GM18520 (cell line): ENCODE data around the gene MON1B.
A peak's percentile ranks its signal among the peaks of the same experiment; 100 is the strongest.
"Not testable (repeated sequence)": the region's sequence is repeated elsewhere in the genome, so short reads cannot be mapped to it uniquely, and the experiment has no call there.

Experiments used
- ATAC-seq: cut with Tn5 transposase; IDR thresholded peaks from one replicate; pipeline ENCODE4 v1.9.1; 2021; ENCODE audit not compliant: unreplicated experiment

MON1B gene

DNA sequence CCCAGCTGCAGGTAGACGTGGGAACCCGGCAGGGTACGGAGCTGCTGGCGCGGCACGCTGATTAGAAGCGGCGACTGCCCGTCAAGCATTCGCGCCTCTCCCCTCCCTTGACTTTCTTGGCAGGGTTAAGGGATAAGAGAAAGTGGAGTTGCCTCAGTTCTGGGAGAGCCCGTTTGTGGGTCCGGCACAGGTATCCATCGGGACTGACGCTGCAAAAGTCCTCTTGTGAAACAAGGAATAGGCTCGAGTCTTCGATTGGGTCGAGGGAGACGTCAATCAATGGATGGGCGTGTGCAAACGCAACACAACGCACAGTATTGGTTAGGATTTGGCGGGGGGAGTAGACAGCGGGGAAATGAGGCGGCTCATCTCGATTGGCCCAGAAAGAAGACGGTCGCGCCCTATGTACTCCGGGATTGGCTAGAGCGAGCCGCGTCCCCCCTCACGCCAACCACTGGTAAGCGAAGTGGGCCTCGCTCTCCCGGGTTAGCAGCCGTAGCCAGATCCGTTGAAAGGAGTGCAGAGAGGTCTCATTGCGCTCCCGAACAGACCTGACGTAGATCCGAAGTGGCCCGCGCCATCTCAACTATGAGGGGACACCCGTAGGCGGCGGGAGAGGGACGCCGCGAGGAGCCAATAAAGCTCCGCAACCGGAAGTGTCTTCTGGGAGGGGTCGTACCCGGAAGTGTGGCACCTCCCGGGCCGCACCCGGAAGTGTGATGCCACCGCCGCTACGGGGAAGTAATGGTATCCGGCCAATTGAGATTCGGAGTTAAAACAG lies at the start of gene MON1B:
MON1B (plus strand) TSS at position 713 of the 781 bp plus-strand sequence. CDS start 296 bp downstream, outside the sequence.
- peak; percentile 91 for ATAC-seq

- ATAC-seq = no peak
Measured at GRCh38 chr16:77143364-77143763, 47.6 kb upstream of the MON1B start.

DNA sequence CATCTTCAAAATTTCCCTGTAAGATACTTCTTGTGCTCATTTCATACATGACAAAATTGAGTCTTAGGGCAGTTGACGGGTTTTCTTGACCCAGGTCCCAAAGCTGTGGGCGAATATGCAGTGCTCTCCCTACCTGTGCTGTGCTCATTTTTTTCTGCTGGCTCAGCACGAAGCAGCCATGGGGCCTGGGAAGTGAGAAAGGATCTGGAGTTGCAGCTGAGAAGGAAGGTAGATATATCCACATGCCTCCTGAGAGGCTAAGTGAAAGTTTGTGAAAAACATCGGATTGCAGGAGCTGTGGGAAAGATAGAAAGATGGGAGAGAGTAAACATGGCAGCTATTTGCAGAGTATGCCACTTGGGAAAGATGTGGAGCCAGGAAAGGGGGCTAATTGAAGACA lies 42.9 kb upstream of the MON1B start:
- no peak for ATAC-seq

DNA sequence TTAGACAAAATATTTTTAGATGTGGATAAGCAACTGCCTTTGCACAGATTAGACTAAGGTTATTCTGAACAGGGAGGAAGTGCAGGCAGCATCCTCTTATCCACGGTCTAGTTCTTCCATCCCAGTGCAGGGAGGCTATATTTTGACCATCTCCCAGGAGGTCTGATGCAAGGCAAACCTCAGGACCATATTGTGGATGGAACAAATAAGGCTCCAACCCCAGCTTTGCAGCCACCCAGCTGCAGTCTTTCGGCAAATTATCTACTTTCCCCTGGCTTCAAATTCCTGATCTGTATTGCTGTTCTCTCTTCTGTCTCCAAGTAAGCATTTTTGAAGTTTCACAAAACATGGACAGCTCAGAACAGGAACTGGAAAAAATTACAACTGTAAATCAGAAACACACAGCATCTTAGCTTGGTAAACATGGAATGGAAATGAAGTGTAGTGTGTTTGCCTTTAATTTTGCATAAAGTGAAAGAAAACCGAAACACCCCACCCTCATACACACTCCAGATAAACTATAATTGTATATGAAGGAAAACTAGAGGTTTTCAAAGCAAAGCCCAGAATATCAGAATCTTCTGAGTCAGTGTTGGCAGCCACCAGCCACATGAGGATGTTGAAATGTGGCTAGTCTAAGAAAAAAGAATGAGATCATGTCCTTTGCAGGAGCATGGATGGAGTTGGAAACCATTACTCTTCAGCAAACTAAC lies 33.5 kb upstream of the MON1B start:
- ATAC-seq = no peak

DNA sequence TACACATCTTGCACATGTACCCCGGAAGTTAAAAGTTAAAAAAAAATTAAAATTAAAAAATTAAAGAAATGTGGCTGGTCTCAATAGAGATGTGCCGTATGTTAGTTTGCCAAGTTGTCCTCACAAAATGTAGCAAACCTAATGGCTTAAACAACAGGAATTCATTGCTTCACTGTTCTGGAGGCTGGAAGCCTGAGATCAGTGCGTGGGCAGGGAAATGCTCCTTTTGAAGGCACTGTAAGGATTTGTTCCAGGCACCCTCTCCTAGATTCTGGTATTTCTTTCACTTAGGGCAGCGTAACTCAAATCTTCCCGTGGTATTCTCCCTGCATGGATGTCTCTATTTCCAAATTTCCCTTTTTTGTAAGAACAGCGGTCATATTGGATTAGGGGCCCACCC lies 32.7 kb upstream of the MON1B start:
- no peak for ATAC-seq

DNA sequence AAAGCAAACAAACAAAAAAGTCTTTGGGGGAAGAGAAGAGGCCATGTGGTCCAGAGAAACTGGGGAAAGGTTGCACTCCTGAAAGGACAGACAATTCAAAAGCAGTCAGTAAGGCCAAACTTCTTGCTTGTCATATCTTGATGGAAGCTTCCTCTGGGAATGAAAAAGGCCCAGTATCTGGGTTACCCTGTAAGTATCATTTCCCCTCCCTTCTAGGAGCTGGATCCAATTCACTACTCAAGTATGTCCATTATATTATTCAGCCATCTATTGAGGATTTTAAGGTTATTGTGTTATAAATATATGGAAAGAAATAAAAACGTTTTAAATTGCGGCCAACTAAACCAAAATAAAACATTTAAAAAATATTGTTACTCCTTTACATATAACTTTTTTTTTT lies 26.0 kb upstream of the MON1B start:
- ATAC-seq = no peak

- not testable (repeated sequence) for ATAC-seq
Measured at GRCh38 chr16:77165536-77166236, 25.3 kb upstream of the MON1B start.

DNA sequence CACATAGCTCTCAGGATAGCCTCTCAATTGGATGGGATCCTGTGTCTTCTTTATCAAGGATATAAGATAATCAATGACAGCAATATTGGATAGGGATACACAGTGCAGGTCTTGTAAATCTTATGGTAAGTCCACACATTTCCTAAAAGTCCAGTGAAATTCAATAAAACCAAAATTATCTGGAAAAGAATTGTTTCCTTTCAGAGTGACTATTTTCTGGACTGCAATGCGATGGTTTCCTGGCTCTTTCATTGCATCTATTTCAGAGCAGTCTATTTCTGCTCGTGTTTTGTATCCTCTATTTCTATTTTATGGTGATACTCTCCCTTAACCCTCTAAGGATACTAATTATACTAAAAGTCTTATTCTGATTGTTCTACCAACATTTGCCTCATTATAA lies 24.3 kb upstream of the MON1B start:
- no peak for ATAC-seq

GRCh38 chr16:77168901-77169300 lies 22.1 kb upstream of the MON1B start:
- no peak for ATAC-seq

GRCh38 chr16:77169650-77170236 lies 21.2 kb upstream of the MON1B start:
- ATAC-seq = peak; percentile 63

GRCh38 chr16:77170805-77171204 lies 20.2 kb upstream of the MON1B start:
- no peak for ATAC-seq

DNA sequence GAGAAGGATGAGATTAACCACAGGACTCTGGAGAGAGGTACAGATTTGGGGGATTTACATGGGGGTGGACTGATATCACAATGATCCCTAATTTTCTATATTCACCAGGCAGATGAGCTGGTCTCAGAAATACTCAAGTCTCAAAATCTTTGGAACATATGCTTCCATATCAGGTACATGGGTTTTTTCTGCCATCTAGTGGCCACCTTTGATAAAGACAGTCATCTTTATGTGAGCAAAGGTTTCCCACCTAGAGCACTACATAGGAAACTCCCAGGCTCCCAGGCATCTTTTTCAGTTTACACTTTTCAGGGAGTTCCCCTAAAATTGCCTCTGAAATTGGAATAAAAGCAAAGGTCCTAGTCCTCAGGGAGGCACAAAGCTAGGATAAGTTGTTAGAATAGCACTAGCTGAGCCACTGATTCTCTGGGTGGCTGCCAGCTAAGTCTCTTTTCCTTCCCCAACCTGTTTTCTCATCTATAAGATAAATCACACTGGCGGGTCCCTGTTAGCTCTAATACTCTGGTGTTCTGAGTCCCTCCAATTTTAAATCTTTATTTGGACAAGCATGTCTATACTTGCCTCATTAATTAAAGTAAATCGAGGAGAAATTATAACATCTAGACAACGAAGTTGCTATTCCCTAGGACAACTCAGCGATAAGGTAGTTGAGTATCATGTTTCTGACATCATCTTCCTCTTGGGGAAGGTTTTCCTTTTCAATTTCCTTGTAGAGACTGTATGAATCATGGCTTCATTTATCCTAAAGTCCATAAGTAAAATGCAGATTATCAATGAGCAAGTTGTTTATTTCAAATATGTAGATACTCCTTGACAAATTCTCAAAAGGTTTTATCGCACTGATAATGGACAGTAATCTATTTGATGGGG lies 19.0 kb upstream of the MON1B start:
- ATAC-seq = peak; percentile 66

DNA sequence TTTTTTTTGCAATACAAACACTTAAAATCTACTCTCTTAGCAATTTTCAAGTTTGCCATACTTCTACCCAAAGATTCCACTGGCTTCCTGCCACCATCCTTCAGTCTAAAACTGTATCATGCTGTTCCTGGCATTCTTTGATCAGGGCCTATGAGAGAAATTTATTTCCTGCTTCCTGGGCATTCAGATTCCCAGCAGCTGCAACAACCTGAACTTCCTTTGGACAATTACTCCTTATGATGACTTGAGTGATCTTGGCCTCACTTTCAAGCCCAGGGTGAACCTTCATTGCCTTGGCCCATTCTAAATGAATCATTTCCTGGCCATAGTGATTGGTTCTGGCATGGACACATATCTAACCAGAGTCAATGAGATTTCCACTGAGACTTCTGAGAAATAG lies 18.0 kb upstream of the MON1B start:
- ATAC-seq = no peak

DNA sequence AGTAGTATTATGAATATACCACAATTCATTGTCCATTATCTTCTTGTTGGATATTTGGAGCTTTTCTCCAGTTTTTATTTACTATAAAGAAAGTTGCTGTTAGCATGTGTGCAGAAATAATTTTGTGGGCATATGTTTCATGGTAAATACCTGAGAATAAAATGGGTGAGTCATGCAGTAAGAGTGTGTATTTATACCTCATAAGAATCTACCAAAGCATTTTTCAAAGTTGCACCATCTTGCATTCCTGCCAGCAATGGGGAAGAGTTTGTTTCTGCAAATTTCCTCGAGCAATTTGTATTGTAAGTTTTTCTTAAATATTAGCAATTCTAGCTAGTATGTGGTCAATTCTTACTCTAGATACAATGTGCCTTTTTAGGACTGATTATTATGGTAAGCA lies 7.9 kb upstream of the MON1B start:
- no peak for ATAC-seq

DNA sequence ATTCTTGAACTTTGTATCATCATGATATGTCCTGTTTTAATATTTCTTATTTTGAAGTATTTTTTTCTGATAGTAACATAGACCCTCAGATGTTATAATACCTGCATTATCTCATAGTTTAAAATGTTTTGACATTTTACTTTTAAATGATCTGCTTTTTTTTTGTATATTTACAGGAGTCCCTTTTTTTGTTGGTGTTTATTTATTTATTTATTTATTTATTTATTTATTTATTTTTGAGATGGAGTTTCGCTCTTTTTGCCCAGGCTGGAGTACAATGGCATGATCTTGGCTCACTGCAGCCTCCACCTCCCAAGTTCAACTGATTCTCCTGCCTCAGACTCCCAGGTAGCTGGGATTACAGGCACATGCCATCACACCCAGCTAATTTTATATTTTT lies 4.7 kb upstream of the MON1B start:
- not testable (repeated sequence) for ATAC-seq

GRCh38 chr16:77190190-77190477 lies 856 bp upstream of the MON1B start:
- no peak for ATAC-seq

DNA sequence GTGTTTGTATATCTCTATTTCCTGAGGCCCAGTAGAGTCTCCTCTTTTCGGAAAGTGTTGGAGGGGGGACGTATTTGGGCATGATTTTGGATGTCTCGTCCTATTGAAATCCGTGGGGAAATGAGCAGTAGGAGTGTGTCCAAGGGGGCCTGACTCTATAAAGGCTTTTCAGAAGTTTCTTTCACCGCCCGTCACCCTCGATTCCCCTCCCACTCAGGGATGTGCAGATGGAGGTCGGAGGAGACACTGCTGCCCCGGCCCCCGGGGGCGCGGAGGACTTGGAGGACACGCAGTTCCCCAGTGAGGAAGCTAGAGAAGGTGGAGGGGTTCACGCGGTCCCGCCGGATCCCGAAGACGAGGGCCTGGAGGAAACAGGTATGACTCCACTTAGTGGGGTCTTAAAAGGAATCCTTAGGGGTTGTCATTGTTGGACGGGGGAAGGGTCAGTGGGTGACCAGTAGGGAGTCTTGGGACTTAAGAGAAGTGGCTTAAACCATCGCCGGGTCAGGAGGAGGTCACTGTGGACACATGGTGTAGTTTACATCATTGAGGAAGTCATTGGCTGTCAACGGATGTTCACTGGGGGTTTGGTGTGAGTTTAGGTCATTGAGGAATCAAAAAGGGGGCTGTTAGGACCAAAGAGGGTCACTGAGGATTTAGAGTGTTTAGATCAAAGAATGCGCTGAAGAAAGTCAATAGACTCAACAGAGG lies 424 bp downstream of the MON1B start:
- no peak for ATAC-seq

- ATAC-seq = no peak
Measured at GRCh38 chr16:77193377-77193776, 2.4 kb downstream of the MON1B start.

- ATAC-seq = no peak
Measured at GRCh38 chr16:77194295-77195231, 3.6 kb downstream of the MON1B start.
